GM10248 (cell line): ENCODE data around the gene MAPK1.
"Not testable (repeated sequence)": the region's sequence is repeated elsewhere in the genome, so short reads cannot be mapped to it uniquely, and the experiment has no call there.

ENCODE experiments used
- CTCF ChIA-PET: fragments of 300-600 bp; sonication (Branson Sonifier 250); formaldehyde crosslinking; extraction: SDS; loops from one replicate; lab custom pipeline; 2021; ENCODE audit warnings: antibody characterized with exemption; lab: Yijun Ruan, JAX
- POLR2A ChIA-PET: fragments of 350-650 bp; sonication (Branson Sonifier 250); formaldehyde crosslinking; extraction: SDS; loops from one replicate; lab custom pipeline; 2020; ENCODE audit warnings: antibody characterized with exemption; lab: Yijun Ruan, JAX
- DNase-seq: peaks from one replicate; pipeline ENCODE4 v3.0.0; 2012; ENCODE audit errors: extremely low spot score
- CTCF ChIP-seq: IDR thresholded peaks from 2 replicates; pipeline ENCODE4 v1.5.1; 2012; ENCODE audit warnings: mild to moderate bottlenecking, low read depth; ENCODE audit errors: extremely low read depth, missing control alignments, control extremely low read depth

MAPK1 gene

GRCh38 chr22:21815357-21815756, 52.1 kb downstream of the MAPK1 start:
- POLR2A ChIA-PET: no interaction called here
- TF ChIP-seq CTCF: no peak
- no peak for DNase-seq
- CTCF ChIA-PET: interaction anchor here (1.0 kb wide), 1 partner anchor 15 kb away, joined by 3 read pairs; no protein-coding TSS in a partner anchor

- TF ChIP-seq CTCF: no peak
- no peak for DNase-seq
- ChIA-PET CTCF (interaction anchor here (1.8 kb wide), 1 partner anchor 13 kb away, joined by 8 read pairs; no protein-coding TSS in a partner anchor), POLR2A (no interaction called here)
Measured at GRCh38 chr22:21811982-21812381, 55.5 kb downstream of the MAPK1 start.

- TF ChIP-seq CTCF: no peak
- DNase-seq: no peak
- ChIA-PET CTCF (no interaction called here), POLR2A (interaction anchor here (0.6 kb wide), 1 partner anchor 68 kb away, joined by 4 read pairs; no protein-coding TSS in a partner anchor)
Measured at GRCh38 chr22:21807544-21808529, 59.6 kb downstream of the MAPK1 start.

- CTCF ChIA-PET: interaction anchor here (2.1 kb wide), 1 partner anchor 9 kb away, joined by 4 read pairs; no protein-coding TSS in a partner anchor
- POLR2A ChIA-PET, DNase-seq: not testable (repeated sequence)
Measured at GRCh38 chr22:21805325-21805724, 62.1 kb downstream of the MAPK1 start.

- ChIA-PET CTCF (interaction anchor here (0.6 kb wide), 1 partner anchor 13 kb away, joined by 3 read pairs; no protein-coding TSS in a partner anchor), POLR2A (no interaction called here)
- TF ChIP-seq CTCF: no peak
- no peak for DNase-seq
Measured at GRCh38 chr22:21803811-21804249, 63.6 kb downstream of the MAPK1 start.

GRCh38 chr22:21802673-21803072, 64.8 kb downstream of the MAPK1 start:
- POLR2A ChIA-PET: no interaction called here
- DNase-seq: no peak
- no peak for TF ChIP-seq CTCF
- CTCF ChIA-PET: no interaction called here

GRCh38 chr22:21802056-21802455, 65.4 kb downstream of the MAPK1 start:
- CTCF ChIA-PET: no interaction called here
- DNase-seq: no peak
- POLR2A ChIA-PET: interaction anchor here (0.5 kb wide), 1 partner anchor 77 kb away, joined by 4 read pairs; no protein-coding TSS in a partner anchor
- no peak for TF ChIP-seq CTCF

GRCh38 chr22:21801304-21801644, 66.2 kb downstream of the MAPK1 start:
- DNase-seq, POLR2A ChIA-PET, CTCF ChIA-PET: not testable (repeated sequence)
